Caco-2 (cell line): ENCODE data around the gene LIFR. TPM values are rescaled to one million over a fixed set of nuclear protein-coding genes. Genes with fewer than 3 reads are reported as not detected.

Experiments used
- BruUV-seq: library from RNA; stranded (reverse); fragments of 400-500 nt; replicated peaks from 2 replicates; lab custom pipeline; 2021; lab: Mats Ljungman, UMichigan
- CTCF ChIA-PET: fragments of 300-600 bp; sonication (Branson Sonifier 250); formaldehyde crosslinking; loops from one replicate; lab custom pipeline; 2022; ENCODE audit warnings: antibody characterized with exemption; lab: Charles Lee
- POLR2A ChIA-PET: fragments of 300-600 bp; sonication (Branson Sonifier 250); formaldehyde crosslinking; loops from one replicate; lab custom pipeline; 2022; ENCODE audit warnings: antibody characterized with exemption; lab: Charles Lee
- DNase-seq, 2 experiments: peaks; one replicate each; pipeline versions ENCODE4 v3.0.0 to v3.0.0-alpha.2; 2020 to 2022
- H3K27me3 ChIP-seq: replicated peaks from 2 replicates; pipeline ENCODE4 v1.6.0; 2011; ENCODE audit warnings: low read length; ENCODE audit not compliant: control insufficient read depth, insufficient read depth
- H3K36me3 ChIP-seq: 2 replicates; pipeline ENCODE4 v1.5.1; 2011; ENCODE audit warnings: low read length; ENCODE audit not compliant: control insufficient read depth, insufficient read depth
- H3K4me1 ChIP-seq: fragments of 250-450 bp; sonication (Bioruptor Pico); 2 replicates; pipeline ENCODE4 v1.5.1; 2020; ENCODE audit warnings: mild to moderate bottlenecking
- H3K4me3 ChIP-seq: 2 replicates; pipeline ENCODE4 v1.5.1; 2011; ENCODE audit warnings: low read depth, mild to moderate bottlenecking, control low read depth, low read length
- H3K9me3 ChIP-seq: fragments of 250-450 bp; sonication (Bioruptor Pico); 2 replicates; pipeline ENCODE4 v1.5.1; 2020; ENCODE audit warnings: mild to moderate bottlenecking, moderate library complexity
- H3K27ac Mint-ChIP-seq: one replicate; pipeline ENCODE4 v1.8.0; 2022; ENCODE audit warnings: mixed read lengths; ENCODE audit not compliant: unreplicated experiment
- H3K27me3 Mint-ChIP-seq: one replicate; pipeline ENCODE4 v1.8.0; 2022; ENCODE audit warnings: mixed read lengths; ENCODE audit not compliant: insufficient read depth, unreplicated experiment
- H3K36me3 Mint-ChIP-seq: one replicate; pipeline ENCODE4 v1.8.0; 2022; ENCODE audit warnings: mild to moderate bottlenecking, mixed read lengths; ENCODE audit not compliant: insufficient read depth, unreplicated experiment
- H3K4me1 Mint-ChIP-seq: one replicate; pipeline ENCODE4 v1.8.0; 2022; ENCODE audit warnings: low read depth, mixed read lengths; ENCODE audit not compliant: unreplicated experiment
- H3K4me3 Mint-ChIP-seq: one replicate; pipeline ENCODE4 v1.8.0; 2022; ENCODE audit warnings: mild to moderate bottlenecking, moderate library complexity, mixed read lengths; ENCODE audit not compliant: unreplicated experiment
- H3K9me3 Mint-ChIP-seq: one replicate; pipeline ENCODE4 v1.8.0; 2022; ENCODE audit warnings: mixed read lengths; ENCODE audit not compliant: unreplicated experiment
- intact Hi-C: fragments of 100-400 bp; cut with micrococcal nuclease; formaldehyde crosslinking; loops from one replicate; pipeline ENCODE4 v1.10.0; 2022; ENCODE audit not compliant: unreplicated experiment
- total RNA-seq: library from RNA; stranded (reverse); gene quantifications from 2 replicates; pipeline ENCODE4 v1.2.3, GENCODE V29; 2022
- TF ChIP-seq, protein P1 (sequence below), 2 experiments: fragments of 200-600 bp in 1 of 2; IDR thresholded peaks; 1 replicate in 1 of 2; 2 replicates in 1 of 2; pipeline versions ENCODE4 v1.5.1 to v1.8.0; 2011 to 2022; ENCODE audit warnings: antibody characterized with exemption in 1 of 2, control low read depth in 1 of 2, inconsistent platforms in 1 of 2, low read depth in 1 of 2, low read length in 1 of 2, mild to moderate bottlenecking in 1 of 2, moderate library complexity in 1 of 2; ENCODE audit not compliant: insufficient read depth in 1 of 2, severe bottlenecking in 1 of 2, unreplicated experiment in 1 of 2

The LIFR gene
- total RNA-seq, 1 experiment from 2014 or later: 5.1 TPM

GRCh38 chr5:38537505-38537904, 18.9 kb downstream of the LIFR start:
- Mint-ChIP-seq H3K4me3 (no peak overlapping the region), H3K27me3 (no peaks in the 10 kb centered on the region), H3K36me3 (no peaks in the 10 kb centered on the region), H3K4me1 (peaks cover 17% of the 10 kb centered on the region), H3K27ac (no peak overlapping the region), H3K9me3 (no peaks in the 10 kb centered on the region)
- Histone ChIP-seq H3K4me3 (no peak overlapping the region), H3K9me3 (no peaks in the 10 kb centered on the region), H3K4me1 (peaks cover 26% of the 10 kb centered on the region), H3K36me3 (no peaks in the 10 kb centered on the region), H3K27me3 (no peaks in the 10 kb centered on the region)
- ChIA-PET CTCF (no interaction called here), POLR2A (no interaction called here)
- TF ChIP-seq, protein P1, sequence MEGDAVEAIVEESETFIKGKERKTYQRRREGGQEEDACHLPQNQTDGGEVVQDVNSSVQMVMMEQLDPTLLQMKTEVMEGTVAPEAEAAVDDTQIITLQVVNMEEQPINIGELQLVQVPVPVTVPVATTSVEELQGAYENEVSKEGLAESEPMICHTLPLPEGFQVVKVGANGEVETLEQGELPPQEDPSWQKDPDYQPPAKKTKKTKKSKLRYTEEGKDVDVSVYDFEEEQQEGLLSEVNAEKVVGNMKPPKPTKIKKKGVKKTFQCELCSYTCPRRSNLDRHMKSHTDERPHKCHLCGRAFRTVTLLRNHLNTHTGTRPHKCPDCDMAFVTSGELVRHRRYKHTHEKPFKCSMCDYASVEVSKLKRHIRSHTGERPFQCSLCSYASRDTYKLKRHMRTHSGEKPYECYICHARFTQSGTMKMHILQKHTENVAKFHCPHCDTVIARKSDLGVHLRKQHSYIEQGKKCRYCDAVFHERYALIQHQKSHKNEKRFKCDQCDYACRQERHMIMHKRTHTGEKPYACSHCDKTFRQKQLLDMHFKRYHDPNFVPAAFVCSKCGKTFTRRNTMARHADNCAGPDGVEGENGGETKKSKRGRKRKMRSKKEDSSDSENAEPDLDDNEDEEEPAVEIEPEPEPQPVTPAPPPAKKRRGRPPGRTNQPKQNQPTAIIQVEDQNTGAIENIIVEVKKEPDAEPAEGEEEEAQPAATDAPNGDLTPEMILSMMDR (IDR thresholded peaks at IDR 0.05; ENCODE audit: insufficient read depth in 1 of 2, low read depth in 1 of 2, low read length in 1 of 2, severe bottlenecking in 1 of 2, unreplicated experiment in 1 of 2): no peak
- DNase-seq: no peak
- intact Hi-C loops: no loop called here
- BruUV-seq: no TSS peak

DNA sequence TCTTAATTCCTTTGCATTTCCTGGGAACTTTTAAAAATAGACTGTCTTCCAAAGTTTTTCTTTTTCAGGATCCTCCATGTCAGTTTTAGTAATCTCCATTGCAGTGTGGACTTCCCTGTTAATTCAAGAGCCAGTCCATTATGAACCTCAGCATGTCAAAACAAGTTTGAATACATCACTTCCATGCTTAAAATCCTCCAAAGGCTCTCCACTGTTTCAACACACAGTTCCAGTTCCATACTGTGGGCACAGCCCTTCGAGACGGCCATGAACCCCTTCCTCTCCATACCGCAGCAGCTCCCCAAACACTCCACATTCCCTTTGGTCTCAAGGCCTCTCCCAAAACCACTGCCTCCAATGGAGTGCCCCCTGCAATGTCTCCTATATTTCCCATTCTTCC, 19.5 kb downstream of the LIFR start:
- Mint-ChIP-seq H3K4me1 (peaks cover 17% of the 10 kb centered on the region), H3K27me3 (no peaks in the 10 kb centered on the region), H3K36me3 (no peaks in the 10 kb centered on the region), H3K9me3 (no peaks in the 10 kb centered on the region), H3K27ac (no peak overlapping the region), H3K4me3 (no peak overlapping the region)
- Histone ChIP-seq H3K9me3 (no peaks in the 10 kb centered on the region), H3K27me3 (no peaks in the 10 kb centered on the region), H3K36me3 (no peaks in the 10 kb centered on the region), H3K4me1 (peaks cover 26% of the 10 kb centered on the region), H3K4me3 (no peak overlapping the region)
- TF ChIP-seq, protein P1 (IDR thresholded peaks at IDR 0.05; ENCODE audit: insufficient read depth in 1 of 2, low read depth in 1 of 2, low read length in 1 of 2, severe bottlenecking in 1 of 2, unreplicated experiment in 1 of 2): no peak
- intact Hi-C loops: no loop called here
- ChIA-PET POLR2A (no interaction called here), CTCF (no interaction called here)
- BruUV-seq: no TSS peak
- no peak for DNase-seq

GRCh38 chr5:38535845-38536244, 20.6 kb downstream of the LIFR start:
- peaks cover 4% of the 10 kb centered on the region; the same call in 1 of the 2 replicates for H3K9me3 ChIP-seq
- Mint-ChIP-seq H3K4me1 (peaks cover 17% of the 10 kb centered on the region), H3K4me3 (no peak overlapping the region), H3K27ac (no peak overlapping the region), H3K36me3 (no peaks in the 10 kb centered on the region), H3K9me3 (peaks cover 10% of the 10 kb centered on the region), H3K27me3 (no peaks in the 10 kb centered on the region)
- TF ChIP-seq, protein P1 (IDR thresholded peaks at IDR 0.05; ENCODE audit: insufficient read depth in 1 of 2, low read depth in 1 of 2, low read length in 1 of 2, severe bottlenecking in 1 of 2, unreplicated experiment in 1 of 2): no peak
- BruUV-seq: no TSS peak
- no peaks in the 10 kb centered on the region for H3K36me3 ChIP-seq
- no peaks in the 10 kb centered on the region for H3K27me3 ChIP-seq
- ChIA-PET CTCF (no interaction called here), POLR2A (no interaction called here)
- intact Hi-C loops: no loop called here
- no peak for DNase-seq
- peaks cover 26% of the 10 kb centered on the region for H3K4me1 ChIP-seq
- no peak overlapping the region for H3K4me3 ChIP-seq
